GM19239 (cell line): ENCODE data around the gene CAMK1D.
A peak's percentile ranks its signal among the peaks of the same experiment; 100 is the strongest.

Source experiments
- DNase-seq: peaks from one replicate; pipeline ENCODE4 v3.0.0; 2011; ENCODE audit warnings: low spot score; ENCODE audit not compliant: insufficient read length
- FAIRE-seq: peaks from 2 replicates; lab custom pipeline; 2011; peaks lifted over from hg19 to GRCh38; lab: Jason Lieb, UNC

Gene CAMK1D

DNA sequence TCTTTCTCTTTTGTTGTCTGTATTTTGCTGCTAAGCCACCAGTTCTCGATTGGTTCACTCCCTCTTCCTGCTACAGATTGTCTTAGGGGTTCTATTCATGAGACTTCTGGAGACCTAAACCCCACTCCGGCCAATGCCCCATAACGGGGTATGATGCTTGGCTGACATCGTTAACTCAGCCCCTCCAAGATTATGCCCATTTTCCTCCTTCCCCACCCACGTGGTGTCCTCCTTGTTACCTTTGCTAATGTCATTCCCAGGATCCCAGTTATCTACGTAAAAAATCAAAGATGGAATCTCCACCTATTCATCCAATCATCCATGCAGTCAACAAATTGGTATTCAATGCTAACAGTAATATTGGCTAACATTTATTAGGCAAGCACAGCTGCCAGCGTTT is 228.3 kb downstream of the CAMK1D start:
- DNase-seq (no peak), FAIRE-seq (no peak)

DNA sequence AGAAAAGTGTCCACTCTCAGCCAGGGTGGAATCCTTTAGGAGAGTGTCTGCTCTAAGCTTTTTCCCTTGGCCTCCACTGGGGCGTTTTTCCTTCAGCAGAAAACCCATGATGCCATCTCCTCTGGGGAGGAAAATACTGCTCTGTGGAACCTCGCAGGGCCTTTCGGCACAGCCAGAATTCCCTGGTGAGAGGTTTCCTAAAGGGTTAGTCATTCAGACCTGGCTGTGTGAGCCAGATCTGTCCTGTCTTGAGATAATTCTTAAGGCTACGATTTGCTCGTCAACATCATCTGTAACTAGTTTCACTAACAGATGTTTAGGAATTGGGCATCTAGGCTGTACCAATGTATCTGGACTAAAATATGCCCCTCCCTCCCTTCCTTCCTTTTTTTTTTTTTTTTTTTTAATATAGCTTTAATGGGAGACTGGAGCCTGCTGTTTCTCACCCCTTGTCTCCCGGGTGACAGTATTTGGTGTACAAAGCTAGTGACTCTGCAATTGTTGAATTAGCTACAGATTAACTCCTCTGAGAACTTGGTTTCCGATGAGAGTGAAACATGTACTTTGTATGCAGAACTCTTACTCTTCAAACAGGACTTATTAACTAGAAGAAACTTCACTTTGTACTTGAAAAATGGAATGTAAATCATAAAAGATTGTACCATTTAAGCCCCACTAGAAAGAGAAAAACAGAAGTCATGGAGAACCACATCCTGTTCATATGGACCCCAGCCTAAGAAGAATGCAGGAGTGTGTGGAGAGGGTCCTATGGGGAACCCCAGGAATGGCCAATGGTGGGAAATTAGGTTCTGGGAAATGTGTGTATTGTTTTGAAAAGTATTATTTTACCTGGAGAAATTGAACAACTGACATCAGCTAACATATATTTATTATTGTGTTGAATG is 230.9 kb downstream of the CAMK1D start:
- FAIRE-seq, result peak; percentile 91
- no peak for DNase-seq

DNA sequence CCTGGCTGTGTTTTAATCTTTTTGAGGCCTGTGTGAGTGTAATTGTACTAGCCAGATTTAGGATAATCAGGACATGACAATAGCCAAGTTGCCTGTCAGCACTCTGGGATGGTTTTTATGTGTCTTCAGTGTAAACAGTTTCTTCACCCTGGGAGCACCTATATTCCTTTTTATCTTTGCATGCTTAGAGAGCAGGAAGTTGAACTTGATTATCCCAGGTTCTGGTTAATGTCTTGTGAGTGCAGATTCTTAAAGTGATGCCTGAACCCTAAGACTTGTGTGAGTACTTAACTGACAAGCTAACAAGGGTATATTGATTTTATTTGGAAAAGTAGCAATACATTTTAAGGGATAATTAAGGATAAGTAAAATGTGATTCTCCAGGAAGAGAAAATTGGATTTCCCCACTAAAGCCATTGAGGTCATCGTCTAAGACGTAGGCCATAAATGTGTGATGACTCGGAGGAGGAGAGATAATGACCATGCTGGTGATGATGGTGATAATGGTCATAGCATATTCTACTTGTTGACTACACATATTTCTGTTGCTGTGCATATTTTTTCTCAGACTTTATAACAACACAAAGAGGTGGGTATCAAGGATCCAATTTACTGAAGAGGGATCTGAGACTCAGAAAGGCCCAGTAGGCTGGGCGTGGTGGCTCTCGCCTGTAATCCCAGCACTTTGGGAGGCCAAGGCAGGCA is 234.7 kb downstream of the CAMK1D start:
- FAIRE-seq (no peak), DNase-seq (no peak)

DNA sequence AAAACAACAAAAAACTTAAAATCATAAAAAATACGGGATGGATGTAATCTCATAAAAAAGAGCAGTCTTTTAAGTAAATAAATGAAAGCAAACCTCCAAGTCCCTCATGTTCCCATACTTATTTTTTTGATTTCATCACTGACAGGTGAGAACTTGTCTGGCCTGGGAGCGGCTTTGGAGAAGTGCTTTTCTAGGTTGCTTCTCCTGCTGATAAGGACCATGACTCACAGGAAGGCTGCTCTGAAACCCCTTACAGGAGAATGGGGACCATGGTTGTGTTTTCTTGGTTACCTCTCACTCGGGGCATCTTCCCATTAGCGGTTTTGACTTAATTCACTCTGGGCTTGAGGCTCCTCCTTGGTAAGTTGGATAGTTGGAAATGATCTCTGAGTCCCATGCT is 237.4 kb downstream of the CAMK1D start:
- FAIRE-seq (no peak), DNase-seq (no peak)

DNA sequence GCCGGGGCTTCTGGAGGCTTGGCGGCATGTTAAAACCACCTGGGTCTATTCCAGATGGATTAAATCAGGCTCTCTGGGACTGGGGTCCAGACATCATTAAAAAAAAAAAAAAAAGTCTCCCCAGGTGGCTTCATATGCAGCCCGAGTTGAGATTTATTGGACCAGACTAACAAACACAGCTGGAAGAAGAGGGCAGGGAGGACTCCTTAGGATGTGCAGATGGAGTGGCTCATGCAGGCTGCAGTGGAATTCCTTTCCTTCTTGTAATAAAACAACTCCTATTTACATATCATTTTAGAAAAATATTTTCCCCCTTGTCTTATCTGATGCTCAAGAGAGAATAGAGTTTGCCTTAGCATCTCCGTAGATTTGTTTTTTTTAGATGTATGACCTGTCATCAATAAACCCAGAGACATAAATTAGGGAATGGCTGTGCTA is 238.1 kb downstream of the CAMK1D start:
- no peak for DNase-seq
- no peak for FAIRE-seq

DNA sequence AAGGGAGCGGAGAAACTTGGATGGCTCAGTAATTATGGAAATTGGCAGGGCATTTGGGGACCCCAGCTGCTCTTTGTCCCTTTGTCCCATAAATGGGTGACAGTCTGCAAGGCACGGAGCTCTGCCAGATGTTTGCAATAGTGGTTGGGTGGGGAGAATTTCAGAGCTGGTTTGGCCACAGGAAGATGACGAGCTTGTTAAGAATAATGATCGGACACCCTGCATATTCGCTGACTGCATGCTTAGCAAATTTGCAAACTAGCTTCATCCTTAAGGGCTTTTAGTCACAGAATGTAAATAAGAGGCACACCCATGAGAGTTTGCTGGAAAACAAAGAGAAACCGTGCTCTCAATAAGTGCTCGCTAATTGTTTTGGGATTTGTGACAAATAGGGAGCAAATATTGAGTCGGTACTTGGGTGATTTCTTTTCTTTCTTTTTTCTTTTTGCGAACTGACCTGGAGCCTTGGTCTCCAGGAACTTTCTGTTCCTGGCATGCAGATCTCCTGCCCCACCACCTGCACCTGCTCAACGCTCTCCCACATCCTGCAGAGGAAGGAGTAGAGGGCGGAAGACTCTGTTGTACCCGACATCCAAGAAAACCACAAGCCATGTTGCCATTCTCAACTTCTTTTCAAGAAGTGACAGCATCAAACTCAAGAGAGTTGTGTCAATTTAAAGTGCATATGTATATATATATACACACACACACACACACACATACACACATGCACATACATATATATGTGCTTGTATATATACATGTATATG is 238.9 kb downstream of the CAMK1D start:
- DNase-seq, result no peak
- FAIRE-seq, result peak; percentile 94

DNA sequence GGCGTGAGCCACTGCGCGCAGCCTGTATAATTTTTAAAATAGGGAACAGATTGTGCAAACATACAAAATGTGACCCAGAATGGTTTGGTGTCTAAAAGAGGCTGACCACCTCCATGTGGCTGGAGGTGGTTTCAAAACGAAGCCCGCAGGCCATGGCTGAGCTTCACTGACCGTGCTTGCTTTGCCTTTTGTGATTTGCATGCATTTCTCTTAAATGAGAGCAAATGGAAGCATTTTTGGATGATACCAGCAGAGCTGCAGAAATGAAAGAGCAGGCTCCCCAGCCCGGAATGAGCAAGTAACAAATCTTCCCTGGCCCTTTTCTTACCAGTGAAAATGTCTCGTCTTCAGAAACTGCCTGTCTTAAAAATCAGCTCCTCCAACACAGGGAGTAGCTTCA is 239.9 kb downstream of the CAMK1D start:
- DNase-seq (no peak), FAIRE-seq (no peak)

DNA sequence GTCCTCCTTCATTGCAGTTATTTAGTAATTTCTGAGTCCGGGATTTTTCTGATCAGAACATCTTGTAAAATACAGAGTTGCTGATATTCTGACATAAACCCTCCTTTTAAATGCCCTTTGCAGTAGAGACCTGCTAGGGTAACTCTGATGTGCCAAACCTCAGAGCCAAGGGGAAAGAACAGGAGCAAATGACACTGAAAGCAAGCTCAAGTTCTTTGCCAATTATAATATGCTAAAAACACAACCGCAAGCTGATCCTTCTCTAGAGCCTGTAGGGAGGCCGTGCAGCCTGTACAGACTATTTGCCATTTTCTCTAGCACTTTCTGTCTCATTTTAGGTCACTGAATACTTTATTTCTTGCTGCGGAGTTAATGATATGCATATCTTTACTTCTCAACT is 240.4 kb downstream of the CAMK1D start:
- FAIRE-seq (no peak), DNase-seq (no peak)

DNA sequence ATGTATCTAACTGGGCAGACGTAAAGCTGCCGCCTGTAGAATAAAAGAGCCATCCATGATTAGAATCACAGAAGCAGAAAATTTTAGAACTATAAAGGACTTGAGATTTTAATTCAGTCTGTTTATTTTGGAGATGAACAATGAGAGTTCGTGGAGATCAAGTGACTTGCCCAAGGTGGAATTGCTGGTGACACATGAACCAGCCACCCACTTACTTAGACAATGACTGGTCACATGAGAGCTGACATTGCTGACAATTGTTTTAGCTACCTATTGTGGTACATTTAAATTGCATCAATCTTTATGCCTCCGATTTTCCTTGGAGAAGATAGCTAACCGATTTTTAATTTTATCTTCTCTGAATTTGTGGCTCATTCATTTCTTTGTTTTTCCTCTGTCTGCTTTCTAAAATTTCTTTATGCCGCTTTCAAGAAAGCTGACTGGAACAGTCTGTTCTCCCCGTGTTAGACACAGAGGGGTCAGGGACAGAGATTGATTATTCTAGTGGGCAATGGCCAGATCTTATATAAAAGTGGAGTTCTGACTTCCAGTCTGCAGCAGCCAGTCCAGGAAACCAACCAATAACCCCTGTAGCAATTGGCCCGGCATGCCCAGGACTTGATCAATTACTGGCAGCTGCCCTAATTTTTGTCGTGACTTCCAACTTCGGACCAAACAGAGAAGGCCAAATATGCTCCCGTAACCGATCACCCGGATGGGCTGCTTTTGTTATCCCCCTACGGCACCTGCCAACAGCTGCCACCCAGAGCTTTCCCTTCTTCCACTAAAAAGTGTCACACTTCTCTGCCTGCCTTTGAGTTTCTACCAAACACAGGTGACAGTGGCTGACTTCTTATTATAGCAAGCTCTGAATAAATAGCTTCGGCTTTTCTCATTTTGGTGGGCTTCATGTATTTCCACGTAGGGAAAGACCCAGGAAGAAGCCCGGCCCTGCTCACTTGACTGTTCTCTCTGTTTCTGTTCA is 241.6 kb downstream of the CAMK1D start:
- no peak for FAIRE-seq
- no peak for DNase-seq

DNA sequence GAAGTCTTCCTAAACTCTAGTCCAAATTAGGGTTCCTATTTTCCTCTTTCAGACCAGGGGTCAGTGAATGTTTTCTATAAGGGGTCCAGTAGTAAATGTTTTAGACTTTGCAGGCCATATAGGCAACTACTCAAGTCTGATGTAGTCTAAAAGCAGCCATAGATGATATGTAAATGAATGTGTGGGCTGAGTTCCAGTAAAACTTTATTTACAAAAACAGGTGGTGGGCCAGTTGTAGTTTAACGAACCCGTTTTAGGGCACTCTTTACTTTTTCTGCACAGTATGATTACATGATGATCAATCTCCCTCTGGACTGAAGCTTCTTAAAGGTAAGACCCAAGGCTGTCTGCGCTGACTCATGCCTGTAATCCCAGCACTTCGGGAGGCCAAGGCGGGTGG is 243.6 kb downstream of the CAMK1D start:
- no peak for FAIRE-seq
- DNase-seq, result no peak

DNA sequence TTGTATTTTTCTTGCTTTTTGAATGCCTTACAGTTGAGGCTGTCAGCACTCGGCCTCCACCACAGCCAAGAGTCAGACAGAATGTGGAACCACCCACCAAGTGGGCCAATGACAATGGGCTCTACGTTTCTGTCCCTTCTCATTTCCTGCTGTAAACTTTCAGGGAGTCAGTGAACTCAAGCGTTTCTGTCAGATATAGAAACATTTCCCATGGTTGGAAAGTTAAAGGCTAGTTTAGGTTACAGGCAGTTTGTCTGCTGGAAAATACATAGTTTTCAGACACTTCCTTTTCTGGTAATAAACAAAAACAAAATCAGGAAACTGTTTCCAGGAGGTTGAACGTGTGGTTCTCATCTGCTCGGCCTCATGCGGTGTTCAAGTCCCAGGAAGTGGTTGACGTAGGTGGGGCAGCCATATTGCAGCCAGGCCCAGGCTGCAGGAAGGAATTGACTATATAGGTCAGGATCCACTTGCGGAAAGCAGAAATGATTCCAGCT is 245.1 kb downstream of the CAMK1D start:
- FAIRE-seq (peak; percentile 91), DNase-seq (no peak)

DNA sequence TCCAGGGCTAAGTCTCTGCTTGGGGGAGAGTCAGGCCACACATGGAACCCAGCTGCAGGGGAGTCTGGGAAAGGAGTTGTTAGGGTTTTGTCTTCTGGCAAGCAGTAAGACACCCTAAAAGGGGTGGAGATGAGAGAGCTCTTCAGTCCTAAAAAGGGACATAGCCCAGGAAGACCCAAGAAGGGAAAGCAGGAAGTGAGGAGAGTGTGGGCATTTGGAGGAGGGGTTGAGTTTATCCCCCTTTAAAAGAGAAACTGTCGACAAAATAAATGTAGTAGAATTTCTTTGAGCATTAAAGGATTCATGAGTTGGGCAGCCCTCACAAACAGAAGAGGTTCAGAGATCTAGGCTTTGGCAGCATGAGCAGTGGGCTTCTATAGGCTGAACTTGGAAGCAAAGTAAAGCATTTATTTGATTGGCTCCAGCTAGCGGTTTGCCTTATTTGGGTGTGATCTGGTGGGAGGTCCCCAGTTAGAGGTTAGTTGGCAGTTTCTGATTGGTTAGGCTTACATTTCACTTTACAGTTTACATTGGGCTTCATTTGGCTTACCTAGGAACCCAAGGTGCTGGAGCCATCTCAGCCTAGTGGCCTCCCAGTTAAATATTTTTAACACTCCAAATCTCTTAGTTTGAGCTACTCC is 246.7 kb downstream of the CAMK1D start:
- no peak for DNase-seq
- FAIRE-seq, result no peak

DNA sequence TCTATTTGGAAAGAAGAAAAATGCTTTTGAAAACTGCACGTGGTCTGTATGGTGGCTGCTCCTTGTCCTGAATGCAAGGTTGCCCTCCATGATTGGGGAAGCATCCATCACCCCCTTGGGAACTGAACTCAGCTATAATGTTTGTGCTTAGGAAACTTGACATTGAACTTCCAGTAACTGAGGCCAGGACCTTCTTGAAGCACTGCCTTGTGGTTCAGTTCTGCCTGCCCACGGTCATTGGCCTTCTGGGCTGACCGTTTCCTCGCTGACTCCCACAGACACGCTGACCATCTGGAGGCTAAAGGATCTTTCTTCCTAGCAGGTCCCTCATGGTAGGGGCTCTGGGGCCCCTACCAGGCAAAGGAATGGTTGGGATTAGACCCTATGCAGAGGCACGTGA is 247.8 kb downstream of the CAMK1D start:
- FAIRE-seq, result no peak
- no peak for DNase-seq

DNA sequence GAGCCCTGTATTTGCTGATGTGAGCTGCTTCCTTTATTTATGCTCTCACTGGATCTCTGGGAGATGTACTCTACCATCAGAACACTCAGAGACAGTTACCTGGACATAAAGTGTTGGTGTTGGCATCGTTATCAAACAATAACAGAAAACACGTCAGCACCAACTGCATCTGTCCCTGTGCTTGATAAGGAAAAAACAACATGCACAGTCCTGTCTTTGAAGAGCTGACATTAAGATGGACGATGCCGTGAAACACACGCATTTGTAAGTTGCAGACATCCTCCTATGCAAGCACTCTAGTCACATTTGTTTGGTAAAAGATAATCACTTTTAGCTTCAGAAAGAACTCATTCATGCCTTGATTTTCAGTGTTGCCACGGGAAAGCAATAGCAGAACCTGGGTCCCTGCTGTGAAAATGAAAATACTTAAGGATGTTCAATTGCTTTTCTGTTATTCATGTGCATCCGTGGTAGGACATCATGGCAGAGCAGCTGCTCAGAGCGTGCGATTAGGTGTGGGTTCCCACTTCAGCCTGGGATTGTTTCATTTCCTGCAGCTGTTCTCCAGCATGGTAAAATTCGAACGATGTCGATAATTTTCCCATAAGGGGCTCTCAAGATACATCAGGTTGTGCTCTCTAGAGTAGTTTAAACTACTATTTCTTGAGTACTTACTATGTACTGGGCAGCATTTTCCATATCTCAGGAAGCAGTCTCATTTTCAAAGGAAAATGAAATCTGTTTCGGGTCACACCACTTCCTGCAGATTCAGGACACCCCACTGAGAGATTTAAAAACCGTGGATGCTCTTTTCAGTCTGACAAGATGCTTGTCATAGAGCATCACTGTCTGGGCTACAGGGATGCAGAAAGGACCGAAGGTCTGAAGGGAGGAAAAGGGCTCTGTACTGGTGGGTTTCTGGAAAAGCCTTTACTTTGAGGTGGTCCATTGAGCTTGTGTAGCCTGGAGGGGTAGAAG is 248.7 kb downstream of the CAMK1D start:
- DNase-seq (no peak), FAIRE-seq (no peak)

DNA sequence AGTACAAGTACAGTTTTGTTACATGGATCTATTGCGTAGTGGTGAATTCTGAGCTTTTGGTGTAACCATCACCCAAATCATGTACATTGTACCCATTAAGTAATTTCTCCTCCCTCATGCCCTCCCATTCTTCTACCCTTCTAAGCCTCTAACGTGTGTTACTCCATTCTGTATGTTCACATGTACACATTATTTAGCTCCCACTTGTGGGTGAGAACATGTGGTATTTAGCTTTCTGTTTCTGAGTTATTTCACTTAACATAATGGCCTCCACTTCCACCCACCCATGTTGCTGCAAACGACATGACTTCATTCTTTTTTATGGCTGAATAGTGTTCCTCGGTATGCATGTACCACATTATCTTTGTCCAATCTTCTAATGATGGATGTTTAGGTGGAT is 251.3 kb downstream of the CAMK1D start:
- no peak for DNase-seq
- no peak for FAIRE-seq

DNA sequence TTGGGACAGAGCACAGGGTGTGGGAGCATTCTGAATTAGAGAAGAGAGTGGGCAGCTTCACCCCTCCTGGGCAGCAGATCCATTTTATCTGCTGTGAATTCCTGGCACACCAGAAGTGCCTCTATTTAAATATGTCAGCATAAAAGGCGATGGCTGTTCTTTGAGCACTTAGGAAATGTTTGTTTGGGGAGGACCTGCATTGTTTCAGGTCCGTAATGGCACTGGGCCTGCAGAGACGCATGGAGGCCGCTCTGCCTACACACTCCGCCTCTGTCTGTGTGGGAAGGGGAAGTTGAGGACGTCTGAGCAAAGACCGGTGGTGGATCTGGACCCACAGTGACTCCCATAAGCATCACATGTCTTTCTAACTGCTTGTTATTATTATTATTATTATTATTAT is 253.2 kb downstream of the CAMK1D start:
- DNase-seq (no peak), FAIRE-seq (no peak)

DNA sequence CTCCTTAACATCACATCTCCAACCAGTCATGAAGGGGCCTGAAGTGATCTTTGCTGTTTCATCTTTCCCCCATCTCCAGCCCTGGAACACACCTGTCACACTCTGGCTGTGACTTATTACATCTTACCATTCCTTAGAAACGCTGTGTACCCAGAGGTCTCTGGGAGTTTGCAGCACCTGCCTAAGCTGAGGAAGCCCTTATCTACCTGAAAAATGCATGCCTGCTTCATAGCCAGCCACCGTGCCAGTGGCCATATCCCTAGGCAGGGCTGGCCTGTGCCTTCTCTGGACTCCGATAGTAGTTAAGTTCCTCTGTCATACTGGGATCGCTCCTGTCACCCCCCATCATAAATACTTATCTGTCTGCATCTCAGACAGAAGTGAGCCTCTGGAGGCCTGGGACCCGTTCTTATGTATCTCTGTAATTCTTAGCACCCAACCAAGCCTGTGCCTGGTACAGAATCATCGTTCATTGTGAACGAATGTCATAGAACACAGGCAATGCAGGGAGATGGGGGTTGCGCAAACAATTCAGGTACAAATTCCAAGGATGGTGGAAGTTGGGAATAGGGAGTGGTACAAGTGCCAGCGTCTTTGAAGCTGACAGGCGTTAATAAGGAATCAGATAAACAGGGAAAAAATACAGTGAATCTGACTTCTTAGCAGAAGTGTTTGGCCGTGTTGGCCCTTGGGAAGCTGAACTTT is 254.6 kb downstream of the CAMK1D start:
- DNase-seq (no peak), FAIRE-seq (no peak)
